GM21528 (cell line): ENCODE data around the gene NAA35.
"Not testable (repeated sequence)": the region's sequence is repeated elsewhere in the genome, so short reads cannot be mapped to it uniquely, and the experiment has no call there.

Experiments used
- ATAC-seq: cut with Tn5 transposase; IDR thresholded peaks from one replicate; pipeline ENCODE4 v1.9.1; 2021; ENCODE audit warnings: mild to moderate bottlenecking, moderate library complexity; ENCODE audit not compliant: unreplicated experiment, low FRiP score

The NAA35 gene

DNA sequence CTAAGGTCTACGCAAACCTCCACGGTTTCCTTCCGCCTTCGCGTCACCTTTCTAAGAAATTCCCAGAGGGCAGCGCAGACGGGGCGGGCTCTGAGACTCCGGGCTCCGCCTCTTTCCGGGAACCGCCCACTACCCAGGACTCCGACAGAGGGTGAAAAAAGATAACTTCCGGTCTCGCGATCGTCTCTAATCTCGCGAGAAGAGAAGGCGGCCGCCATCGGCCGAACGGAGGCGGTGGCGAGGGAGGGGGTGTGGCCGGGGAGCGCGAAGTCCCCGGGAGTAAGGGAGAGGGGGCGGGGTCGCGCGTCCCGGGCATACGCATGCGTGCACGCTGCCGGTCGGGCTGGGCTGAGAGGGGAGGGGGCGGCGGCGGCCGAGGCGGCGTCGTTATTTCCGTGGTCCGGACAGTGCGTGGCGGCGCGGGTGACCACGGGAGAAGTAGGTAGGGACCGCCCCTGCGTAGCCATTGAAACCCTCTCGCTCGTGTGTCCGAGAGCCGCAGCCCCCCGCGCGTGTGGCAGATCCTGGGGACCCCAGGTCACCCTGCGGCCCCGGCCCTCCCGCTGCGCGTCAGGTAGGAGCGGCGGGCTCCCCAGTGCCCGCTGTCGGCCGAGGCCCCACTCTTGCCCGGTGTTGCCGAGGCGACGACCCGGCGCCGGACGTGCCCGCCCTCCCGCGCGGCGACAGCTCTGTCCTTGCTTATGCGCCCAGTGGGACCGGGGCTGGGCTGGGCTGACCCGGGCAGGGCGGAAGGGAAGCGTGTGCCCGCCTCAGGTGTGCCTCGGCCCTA lies at the start of gene NAA35:
TSS of gene NAA35 (plus strand) at position 315 of the 790 bp plus-strand sequence. CDS start 1,014 bp downstream, outside the sequence.
- ATAC-seq: peak; percentile 94

DNA sequence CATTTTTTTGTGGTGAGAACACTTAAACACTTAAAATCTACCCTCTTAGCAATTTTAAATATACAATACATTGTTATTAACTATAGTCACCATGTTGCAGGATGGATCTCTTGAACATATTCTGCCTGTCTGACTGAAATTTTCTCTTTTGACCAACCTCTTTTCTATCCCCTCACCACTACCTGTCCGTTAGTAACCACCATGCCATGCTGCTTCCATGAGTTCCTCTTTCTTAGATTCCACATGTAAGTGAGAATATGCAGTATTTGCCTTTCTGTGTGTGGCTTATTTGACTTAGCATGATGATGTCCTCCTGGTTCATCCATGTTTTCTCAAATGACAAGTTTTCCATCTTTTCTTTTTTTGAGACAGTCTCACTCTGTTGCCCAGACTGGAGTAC lies 48.5 kb upstream of the NAA35 start:
- ATAC-seq: no peak

DNA sequence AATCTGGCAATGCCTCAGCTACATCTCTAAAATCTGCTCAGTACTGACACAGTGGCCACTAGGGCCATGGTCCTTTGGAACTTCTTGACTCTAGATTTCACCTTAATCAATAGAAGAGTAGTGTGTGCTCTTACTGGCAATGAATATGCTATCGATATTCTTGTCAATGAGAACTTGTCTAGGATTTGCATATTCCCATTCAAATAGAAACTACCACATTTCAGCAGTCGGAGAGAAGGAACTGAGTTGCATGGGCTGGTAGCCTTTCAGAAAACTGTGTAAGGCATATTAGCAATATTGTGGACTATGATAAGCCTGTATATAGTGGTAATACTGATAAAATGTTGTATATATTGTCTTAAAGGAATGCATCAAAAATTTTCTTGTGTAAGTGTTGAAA lies 45.3 kb upstream of the NAA35 start:
- ATAC-seq: peak; percentile 71

DNA sequence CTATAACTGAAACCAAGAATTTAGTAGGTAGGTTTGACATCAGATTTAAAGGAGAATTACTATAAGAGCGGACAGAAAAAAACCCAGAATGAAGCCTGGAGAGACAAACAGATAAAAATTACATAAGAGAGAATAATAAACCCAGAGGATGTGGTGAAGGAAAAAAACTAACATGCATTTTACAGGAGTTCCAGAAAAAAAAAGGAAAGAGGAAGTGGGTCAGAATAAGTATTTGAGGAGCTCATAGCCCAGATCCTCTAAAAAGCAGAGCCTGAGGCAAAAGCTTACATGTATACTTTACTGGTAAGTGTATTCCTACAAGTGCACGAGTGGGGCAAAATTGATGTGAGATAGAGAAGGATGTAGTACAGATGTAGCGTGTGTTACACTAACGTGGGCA lies 43.1 kb upstream of the NAA35 start:
- ATAC-seq: no peak

DNA sequence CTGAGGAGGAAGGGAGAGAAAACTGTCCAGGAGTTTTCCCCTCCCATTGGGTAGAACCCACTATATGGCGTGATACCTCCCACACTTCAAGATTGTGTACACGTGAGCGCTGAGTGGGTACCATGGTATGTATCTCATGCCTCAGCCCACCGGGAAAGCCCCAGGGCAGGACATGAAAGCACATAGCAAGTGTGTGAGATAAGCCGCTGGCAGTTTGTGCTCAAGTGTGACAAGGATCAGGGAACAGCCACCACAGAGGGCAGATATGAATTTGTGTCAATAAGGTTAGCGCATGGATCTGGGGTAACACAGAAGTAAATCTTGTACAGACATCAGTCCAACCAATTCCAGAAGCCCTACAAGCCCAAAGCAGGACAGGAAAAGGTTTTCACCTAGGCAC lies 42.6 kb upstream of the NAA35 start:
- no peak for ATAC-seq

DNA sequence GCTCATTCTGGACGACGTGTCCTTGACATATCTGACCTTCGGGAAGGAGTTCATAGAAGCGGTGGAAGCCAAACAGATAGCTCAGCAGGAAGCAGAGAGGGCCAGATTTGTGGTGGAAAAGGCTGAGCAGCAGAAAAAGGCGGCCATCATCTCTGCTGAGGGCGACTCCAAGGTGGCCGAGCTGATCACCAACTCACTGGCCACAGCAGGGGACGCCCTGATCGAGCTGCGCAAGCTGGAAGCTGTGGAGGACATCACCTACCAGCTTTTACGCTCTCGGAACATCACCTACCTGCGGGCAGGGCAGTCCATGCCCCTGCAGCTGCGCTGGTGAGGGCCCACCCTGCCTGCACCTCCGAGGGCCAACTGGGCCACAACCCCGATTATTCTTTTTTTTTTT lies 41.6 kb upstream of the NAA35 start:
- ATAC-seq: no peak

DNA sequence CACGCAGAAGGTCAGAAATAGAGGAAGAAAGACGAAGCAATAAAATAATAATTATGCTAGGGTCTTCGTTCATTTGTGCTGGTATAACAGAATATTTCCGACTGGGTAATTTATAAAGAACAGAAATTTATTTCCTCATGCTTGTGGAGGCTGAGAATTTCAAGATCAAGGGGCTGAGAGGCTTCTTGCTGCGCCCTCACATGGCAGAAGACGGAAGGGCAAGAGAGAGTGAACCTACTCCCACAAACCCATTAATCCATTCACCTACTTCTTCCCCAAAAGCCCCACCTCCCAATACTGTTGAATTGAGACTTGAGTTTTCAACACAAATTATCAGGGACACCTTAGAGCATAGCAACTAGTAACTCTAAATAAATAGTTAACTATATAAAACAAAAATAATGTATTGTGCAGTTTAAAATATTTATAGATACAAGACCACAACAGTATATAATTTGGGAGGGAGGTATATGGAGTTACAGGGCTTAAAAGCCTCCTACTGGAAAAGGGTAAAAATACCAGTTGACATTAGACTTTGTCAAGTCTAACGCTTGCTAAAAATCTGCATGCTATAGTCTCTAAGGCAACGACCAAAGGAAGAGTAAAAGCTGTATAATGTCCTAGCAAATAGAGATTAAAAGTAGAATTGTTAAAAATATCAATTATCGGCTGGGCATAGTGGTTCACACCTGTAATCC lies 40.3 kb upstream of the NAA35 start:
- ATAC-seq: no peak

DNA sequence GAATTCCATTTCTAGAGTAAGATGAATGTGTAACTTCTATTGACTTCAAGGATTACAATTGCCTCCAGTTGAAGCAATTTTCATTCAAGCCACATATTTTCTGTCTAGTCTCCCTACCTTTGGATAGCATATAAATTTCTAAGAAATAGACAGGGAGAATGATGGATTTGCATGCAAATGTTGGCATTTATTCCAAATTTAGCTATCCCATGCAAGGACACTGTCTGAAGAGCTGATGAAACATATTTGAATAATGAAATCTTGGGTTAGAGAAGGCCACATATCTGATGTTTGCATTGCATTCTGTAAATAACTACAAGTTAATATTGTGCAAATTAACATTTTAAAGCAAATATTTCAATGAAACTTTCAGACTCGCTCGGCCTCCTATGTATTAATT lies 36.0 kb upstream of the NAA35 start:
- no peak for ATAC-seq

DNA sequence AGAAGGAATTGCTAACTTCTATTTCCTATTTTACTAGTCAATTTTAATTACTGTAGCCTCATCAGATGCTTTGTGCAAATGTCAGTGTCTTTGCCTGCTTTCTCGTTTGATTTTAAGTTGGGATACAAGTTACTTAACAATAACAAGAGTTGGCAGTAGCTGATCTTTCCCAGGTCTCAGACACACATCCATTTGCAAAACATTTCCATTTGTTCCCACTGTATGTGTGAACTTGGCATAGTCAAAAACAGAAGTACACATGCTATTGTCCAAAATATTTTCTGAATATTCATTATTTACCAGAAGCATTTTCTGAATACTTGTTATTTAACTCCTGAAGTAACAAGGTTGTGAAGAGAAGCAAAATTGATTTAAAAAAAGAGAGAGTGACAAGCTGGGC lies 35.0 kb upstream of the NAA35 start:
- ATAC-seq: no peak

DNA sequence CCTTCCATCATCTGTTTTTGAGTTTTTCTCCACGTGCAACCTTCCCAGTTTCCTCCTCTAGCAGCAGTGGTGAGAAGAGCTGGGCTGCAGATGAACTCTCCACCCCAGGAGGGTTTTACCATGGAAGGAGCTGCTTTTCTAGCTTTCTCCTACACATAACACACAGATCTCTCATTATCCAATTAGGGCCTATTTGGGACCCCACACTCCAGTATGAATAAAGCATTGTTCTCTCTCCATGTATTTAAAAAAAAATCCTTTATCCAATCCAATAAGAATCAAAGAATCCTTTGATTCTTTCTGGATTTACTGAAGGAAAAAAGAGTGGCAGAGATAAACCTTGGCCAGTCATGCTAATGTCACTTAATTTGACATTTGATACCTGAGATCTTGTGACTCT lies 31.6 kb upstream of the NAA35 start:
- ATAC-seq: no peak

DNA sequence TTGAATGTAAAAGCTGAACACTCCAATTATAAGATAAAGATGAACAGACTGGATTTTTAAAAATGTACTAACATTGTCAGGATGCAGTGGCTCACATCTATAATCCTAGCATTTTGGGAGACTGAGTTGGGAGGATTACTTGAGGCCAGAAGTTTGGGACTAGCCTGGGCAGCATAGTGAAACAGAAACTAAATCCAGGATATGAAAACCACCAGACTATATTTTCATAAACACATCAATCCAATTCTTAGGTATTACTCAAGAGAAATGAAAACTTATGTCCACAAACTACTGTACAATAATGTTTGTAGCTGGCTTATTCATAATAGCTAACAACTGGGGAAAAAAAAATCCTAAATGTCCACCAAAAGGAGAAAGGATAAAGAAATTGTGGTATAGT lies 26.8 kb upstream of the NAA35 start:
- no peak for ATAC-seq

DNA sequence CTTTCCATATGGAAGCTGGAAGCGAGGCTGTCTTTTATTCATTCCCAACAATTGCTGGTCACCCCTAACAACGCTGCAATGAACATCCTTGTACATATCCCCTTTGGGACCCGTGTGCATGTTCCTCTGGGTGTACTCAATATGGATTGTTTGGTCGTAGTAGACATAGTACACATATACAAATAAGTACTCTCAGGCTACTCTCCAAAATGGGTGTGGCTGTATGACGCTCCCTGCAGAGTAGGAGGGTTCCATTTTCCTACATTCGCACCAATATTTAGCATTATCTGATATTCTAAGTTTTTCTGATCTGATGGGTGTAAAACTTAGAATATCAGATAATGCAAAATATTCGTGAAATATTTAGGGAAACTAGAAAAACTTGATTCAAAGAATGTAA lies 23.2 kb upstream of the NAA35 start:
- no peak for ATAC-seq

DNA sequence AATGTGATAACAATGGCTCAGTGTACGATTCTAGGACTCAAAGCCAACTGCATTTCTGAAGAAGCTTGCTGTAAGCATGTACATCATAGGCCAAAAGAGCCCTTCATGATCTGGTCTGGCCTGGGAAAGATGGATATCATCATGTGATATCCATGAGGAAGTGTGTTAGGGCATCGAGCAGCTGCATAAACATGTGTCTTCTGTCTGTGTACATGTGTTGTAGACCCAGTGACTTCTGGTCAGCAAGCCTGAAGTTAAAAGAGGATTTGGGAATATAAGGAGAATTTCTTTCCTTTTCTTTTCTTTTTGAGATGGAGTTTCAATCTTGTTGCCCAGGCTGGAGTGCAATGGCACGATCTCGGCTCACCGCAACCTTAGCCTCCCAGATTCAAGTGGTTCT lies 15.5 kb upstream of the NAA35 start:
- no peak for ATAC-seq

DNA sequence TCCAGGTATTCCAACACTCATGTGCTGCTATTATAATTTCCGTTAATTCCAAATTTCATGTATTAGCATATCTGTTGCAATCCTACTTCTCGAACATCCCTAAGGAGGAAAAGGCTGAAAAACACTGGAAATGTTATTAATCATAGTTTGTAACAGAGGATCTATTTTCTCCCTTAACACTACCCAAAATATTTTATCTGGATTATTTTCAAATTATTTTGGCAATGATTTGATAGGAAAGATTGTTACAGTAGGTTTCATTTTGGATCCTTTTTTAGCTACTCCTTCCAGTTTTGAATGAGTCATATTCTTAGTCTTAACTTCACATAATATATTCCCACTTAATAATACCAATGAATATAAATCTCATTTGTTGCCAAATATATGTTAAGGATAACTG lies 13.9 kb upstream of the NAA35 start:
- no peak for ATAC-seq

DNA sequence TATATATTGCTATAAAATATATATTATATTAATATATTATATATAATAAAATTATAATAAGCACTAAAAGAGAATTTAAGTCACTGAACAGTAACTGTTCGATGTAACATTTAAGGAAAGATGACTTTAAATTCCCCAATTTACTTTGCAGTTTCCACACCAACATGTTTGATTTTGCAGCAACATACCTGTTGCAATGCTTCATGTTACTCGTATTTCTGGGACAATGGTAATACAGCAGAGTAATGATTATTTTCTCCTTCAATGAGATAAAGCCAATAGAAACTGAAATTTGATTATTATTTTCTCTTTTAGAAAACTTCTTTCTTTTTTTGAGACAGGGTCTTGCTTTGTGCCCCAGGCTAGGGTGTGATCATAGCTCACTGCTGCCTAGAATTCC lies 9.5 kb upstream of the NAA35 start:
- ATAC-seq: no peak

DNA sequence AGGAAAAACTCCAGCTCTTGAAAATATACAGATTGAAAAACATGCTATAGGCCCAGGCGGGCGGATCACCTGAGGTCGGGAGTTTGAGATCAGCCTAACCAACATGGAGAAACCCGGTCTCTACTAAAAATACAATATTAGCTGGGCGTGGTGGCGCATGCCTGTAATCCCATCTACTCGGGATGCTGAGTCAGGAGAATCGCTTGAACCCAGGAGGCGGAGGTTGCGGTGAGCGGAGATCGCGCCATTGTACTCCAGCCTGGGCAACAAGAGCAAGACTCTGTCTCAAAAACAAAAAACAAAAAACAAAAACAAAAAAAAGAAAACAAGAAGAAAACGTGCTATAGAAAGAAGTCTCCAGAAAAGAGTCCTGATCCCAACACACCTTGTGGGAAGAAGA lies 5.0 kb upstream of the NAA35 start:
- ATAC-seq: not testable (repeated sequence)

DNA sequence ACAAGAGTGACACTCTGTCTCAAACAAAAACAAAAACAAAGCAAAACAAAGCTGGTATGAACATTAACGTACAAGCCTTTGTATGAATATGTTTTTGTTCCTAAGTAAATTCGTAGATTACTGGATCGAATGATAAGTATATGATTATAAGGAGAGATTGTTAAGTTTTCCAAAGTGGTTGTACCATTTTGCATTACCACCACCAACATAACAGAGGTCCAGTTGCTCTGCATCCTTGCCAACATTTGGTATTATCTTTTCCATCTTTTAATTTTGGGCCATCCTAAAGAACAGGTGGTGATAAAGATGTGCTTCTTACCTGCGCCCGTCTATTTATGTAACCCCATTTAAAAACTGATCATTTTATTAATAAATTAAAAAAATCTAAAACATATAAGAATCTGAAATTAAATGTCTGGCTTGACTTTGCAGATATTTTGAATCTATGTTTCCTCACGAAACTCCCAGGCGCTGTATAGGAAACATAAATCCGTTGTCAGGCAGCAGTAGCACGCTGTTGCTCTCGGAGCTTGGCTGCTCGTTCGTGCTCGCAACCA lies 593 bp upstream of the NAA35 start:
- ATAC-seq: no peak

DNA sequence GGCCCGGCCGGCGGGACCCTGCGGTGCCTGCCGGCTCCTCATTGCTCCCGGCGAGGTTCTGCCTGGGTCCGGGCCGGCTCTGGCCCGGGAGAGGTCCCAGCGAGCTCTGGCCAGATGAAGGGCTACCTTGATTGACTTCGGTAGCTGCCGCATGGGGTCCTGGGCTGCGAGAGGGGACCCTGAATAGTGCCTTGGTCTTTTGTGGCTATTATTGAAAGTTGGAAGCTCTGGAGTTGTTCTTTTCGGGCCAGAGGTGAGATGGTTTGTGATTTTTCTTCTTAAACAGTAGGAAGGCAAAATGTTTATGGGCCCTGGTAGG lies 635 bp downstream of the NAA35 start:
- ATAC-seq: no peak

DNA sequence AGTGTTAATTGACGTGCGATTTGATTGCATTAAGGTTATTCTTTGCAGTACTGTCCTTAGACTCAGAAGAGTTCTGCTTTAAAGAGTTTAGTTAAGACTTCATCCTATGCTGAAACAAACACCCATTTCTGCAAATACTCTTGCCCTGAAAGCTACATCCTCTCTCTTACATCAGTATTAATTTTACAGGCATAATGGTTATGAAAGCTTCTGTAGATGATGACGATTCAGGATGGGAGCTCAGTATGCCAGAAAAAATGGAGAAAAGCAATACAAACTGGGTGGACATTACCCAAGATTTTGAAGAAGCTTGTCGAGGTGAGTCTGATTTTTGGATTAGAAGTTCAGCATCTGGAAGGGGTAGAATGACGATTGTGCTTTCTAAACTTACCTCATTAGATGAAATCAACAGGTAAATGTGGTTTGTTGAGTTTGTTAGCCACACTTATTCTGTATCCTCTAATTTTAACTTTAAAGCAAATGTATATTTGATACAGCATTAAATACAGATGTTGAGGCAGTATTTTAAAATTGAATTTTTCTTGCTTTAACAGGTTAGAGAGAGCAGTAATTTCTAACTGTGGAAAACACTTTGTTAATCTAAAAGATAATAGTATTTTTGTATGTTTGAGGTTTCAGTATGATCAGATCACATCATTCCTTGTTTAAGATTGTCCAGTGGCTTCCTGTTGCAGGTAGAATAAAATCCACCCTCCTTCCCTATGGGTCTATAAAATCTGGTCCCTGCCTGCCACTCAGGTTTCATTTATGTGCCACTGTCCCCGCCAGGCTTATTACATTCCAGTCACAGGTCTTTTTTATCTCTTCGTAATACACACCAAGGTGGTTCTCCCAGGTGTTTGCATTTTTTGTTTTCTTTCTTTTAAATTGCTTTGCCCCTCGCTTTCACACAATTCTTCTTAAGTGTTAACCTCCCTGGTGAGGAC lies 1.3 kb downstream of the NAA35 start:
- no peak for ATAC-seq

DNA sequence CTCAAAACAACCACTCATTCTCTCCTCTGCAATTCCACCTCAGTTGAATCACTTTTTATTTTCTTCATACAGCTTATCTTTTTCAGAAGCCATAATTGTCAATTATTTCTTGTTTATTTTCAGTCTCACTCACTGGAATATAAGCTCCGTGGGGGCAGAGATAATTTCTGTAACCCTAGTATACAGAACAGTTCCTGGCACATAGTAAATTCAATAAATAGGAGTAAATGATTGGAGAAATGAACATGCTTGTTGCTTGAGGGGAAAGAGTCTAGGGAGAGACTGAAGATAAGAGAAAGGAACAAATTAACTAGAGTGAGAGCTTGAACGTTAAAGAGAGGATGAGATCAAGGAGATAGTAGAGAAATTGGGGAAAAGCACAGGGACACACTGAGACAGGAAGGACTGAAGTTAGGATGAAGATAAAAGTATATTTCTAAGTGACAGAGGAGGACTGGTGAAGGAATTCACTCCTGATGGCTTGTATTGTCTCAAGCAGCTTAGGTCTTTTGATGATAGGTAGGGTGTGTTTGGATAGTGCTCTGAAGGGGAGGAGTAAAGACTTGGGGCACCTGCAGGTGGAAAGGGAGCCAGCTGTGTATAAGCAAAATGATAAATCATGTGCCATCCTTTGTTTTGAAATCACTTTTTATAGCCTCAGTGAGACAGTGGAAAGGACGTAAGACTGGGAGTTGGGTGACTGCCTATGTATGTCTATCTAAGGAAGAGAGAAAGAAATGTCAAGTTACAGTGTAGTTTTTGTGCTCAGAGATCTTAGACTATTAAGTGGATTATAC lies 2.2 kb downstream of the NAA35 start:
- ATAC-seq: no peak
